K562 (cell line): Measurements from ENCODE around the gene BTG2. TPM values are rescaled to one million over a fixed set of nuclear protein-coding genes. Genes with fewer than 3 reads are reported as not detected.

Source experiments
- ARID2 ChIP-seq: fragments of 450-650 bp; IDR thresholded peaks from 2 replicates; pipeline ENCODE4 v1.6.1; 2017; ENCODE audit warnings: antibody characterized with exemption, mild to moderate bottlenecking
- CTCFL ChIP-seq: IDR thresholded peaks from 2 replicates; pipeline ENCODE4 v1.6.1; 2011; ENCODE audit warnings: borderline replicate concordance, low read depth, mild to moderate bottlenecking, moderate library complexity, low read length; ENCODE audit not compliant: insufficient read depth, poor library complexity, severe bottlenecking
- CXXC5 ChIP-seq: fragments of 250-450 bp; sonication (Bioruptor Pico); IDR thresholded peaks from 2 replicates; pipeline ENCODE4 v1.8.0; 2022; ENCODE audit warnings: inconsistent platforms, mild to moderate bottlenecking, moderate library complexity
- FOXJ3 ChIP-seq: sonication (generic); formaldehyde crosslinking; IDR thresholded peaks from 2 replicates; pipeline ENCODE4 v1.4.0; 2020; ENCODE audit warnings: mild to moderate bottlenecking, missing genetic modification reagents
- ID3 ChIP-seq, 2 experiments: fragments of 250-450 bp in 1 of 2; fragments of 450-650 bp in 1 of 2; sonication (Bioruptor Pico) in 1 of 2; IDR thresholded peaks; 2 replicates each; pipeline versions ENCODE4 v1.6.1 to v1.8.0; 2016 to 2021; ENCODE audit warnings: mild to moderate bottlenecking in 2 of 2, moderate library complexity in 2 of 2, missing compliant biosample characterization in 1 of 2, missing genetic modification characterization in 1 of 2
- IFI16 ChIP-seq: fragments of 250-450 bp; sonication (Bioruptor Pico); IDR thresholded peaks from 2 replicates; pipeline ENCODE4 v2.1.2; 2022; ENCODE audit warnings: mild to moderate bottlenecking, inconsistent platforms
- MTA1 ChIP-seq: fragments of 450-650 bp; IDR thresholded peaks from 2 replicates; pipeline ENCODE4 v1.6.1; 2017; ENCODE audit warnings: borderline replicate concordance
- NBN ChIP-seq: fragments of 450-650 bp; IDR thresholded peaks from 2 replicates; pipeline ENCODE4 v1.6.1; 2016; ENCODE audit warnings: low read depth, mild to moderate bottlenecking
- NR2C2 ChIP-seq, 2 experiments: fragments of 200-800 bp in 1 of 2; sonication (Bioruptor generic) in 1 of 2; sonication (generic) in 1 of 2; formaldehyde crosslinking in 1 of 2; IDR thresholded peaks; 2 replicates each; pipeline versions ENCODE4 v1.6.1 to v1.8.0; 2016 to 2022; ENCODE audit warnings: mild to moderate bottlenecking in 1 of 2, missing compliant biosample characterization in 1 of 2, missing genetic modification characterization in 1 of 2, missing genetic modification reagents in 1 of 2
- OTX1 ChIP-seq: fragments of 450-650 bp; formaldehyde crosslinking; IDR thresholded peaks from 2 replicates; pipeline ENCODE4 v1.4.0; 2022; ENCODE audit warnings: mild to moderate bottlenecking
- PCBP1 ChIP-seq: fragments of 200-400 bp; formaldehyde crosslinking; IDR thresholded peaks from 2 replicates; pipeline ENCODE4 v1.6.1; 2018; ENCODE audit warnings: mild to moderate bottlenecking, low read depth, low read length; ENCODE audit not compliant: poor library complexity, severe bottlenecking
- SIN3A ChIP-seq, 2 experiments: fragments of 150-350 bp in 1 of 2; IDR thresholded peaks; 2 replicates each; pipeline ENCODE4 v1.6.1; 2011 to 2016; ENCODE audit warnings: borderline replicate concordance in 2 of 2, low read depth in 2 of 2, low read length in 2 of 2, mild to moderate bottlenecking in 2 of 2, moderate library complexity in 2 of 2; ENCODE audit not compliant: control insufficient read depth in 1 of 2
- SOX6 ChIP-seq: fragments of 450-650 bp; IDR thresholded peaks from 2 replicates; pipeline ENCODE4 v1.6.1; 2014; ENCODE audit warnings: mild to moderate bottlenecking
- THRA ChIP-seq: fragments of 450-650 bp; IDR thresholded peaks from 2 replicates; pipeline ENCODE4 v1.6.1; 2017; ENCODE audit warnings: mild to moderate bottlenecking, moderate library complexity
- YBX1 ChIP-seq: fragments of 450-650 bp; IDR thresholded peaks from 2 replicates; pipeline ENCODE4 v1.7.1; 2016; ENCODE audit warnings: mild to moderate bottlenecking
- ZEB2 ChIP-seq: fragments of 450-650 bp; IDR thresholded peaks from 2 replicates; pipeline ENCODE4 v1.6.1; 2016
- polyA plus RNA-seq, 8 experiments: library from polyadenylated mRNA; depleted of rRNA in 4 of 8; stranded (reverse) in 5 of 8; unstranded in 3 of 8; fragments of >200 nt; fragmentation: Nextera tagmentation in 2 of 8; fragmentation: Illumina TruSeq in 1 of 8; extraction: Ambion mirVana in 2 of 8; extraction: Trizol in 1 of 8; gene quantifications; 2 replicates each; pipeline versions ENCODE4 v1.2.1 to v1.2.3, GENCODE V29; 2011 to 2014; ENCODE audit warnings: inconsistent platforms in 1 of 8, missing spikeins in 1 of 8
- total RNA-seq, 7 experiments: library from RNA; depleted of rRNA in 6 of 7; stranded (reverse); fragments of >200 nt in 6 of 7; fragmentation: Illumina TruSeq in 2 of 7; extraction: Trizol in 2 of 7; gene quantifications; 2 replicates each; pipeline versions ENCODE4 v1.2.1 to v1.2.3, GENCODE V29; 2011 to 2021; ENCODE audit warnings: low replicate concordance in 1 of 7
- TF ChIP-seq, protein P1 (sequence below): fragments of 450-650 bp; formaldehyde crosslinking; conservative IDR thresholded peaks from 2 replicates; pipeline ENCODE4 v1.4.0; 2022; ENCODE audit warnings: mild to moderate bottlenecking, missing genetic modification characterization
- TF ChIP-seq, protein P2 (sequence below): sonication (generic); formaldehyde crosslinking; IDR thresholded peaks from 2 replicates; pipeline ENCODE4 v1.8.0; 2022; ENCODE audit warnings: mild to moderate bottlenecking, missing genetic modification reagents, borderline replicate concordance

Gene BTG2
- total and polyA plus RNA-seq, 9 of the 15 experiments (the other 6 are each of a cell fraction or from before 2014, with no cell fraction given) = 2.3 to 41.9 (median 8.7) TPM

GRCh38 chr1:203327684-203328457 is 22.6 kb downstream of the BTG2 start (continued):
- TF ChIP-seq, protein P1, sequence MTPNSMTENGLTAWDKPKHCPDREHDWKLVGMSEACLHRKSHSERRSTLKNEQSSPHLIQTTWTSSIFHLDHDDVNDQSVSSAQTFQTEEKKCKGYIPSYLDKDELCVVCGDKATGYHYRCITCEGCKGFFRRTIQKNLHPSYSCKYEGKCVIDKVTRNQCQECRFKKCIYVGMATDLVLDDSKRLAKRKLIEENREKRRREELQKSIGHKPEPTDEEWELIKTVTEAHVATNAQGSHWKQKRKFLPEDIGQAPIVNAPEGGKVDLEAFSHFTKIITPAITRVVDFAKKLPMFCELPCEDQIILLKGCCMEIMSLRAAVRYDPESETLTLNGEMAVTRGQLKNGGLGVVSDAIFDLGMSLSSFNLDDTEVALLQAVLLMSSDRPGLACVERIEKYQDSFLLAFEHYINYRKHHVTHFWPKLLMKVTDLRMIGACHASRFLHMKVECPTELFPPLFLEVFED (CRISPR knock-in tag) = 0 out of 2 replicates have a peak, but pooled peaks have one; percentile 3
- TF ChIP-seq YBX1 (no peak), ID3 (CRISPR knock-in tag; IDR thresholded peaks at IDR 0.05) (no peak), ID3 (tag; IDR thresholded peaks at IDR 0.05) (peak; percentile 85), NBN (peak; percentile 75; the same call in 1 of the 2 replicates), SOX6 (0 out of 2 replicates have a peak, but pooled peaks have one; percentile 9), SIN3A (IDR thresholded peaks at IDR 0.05; ENCODE audit: borderline replicate concordance in 2 of 2, control insufficient read depth in 1 of 2, low read depth in 2 of 2, low read length in 2 of 2) (0 out of 4 replicates have a peak, but pooled peaks of 1 of the 2 experiments have one; percentile 24), IFI16 (CRISPR knock-in tag) (no peak), ZEB2 (0 out of 2 replicates have a peak, but pooled peaks have one; percentile 45), THRA (no peak), OTX1 (0 out of 2 replicates have a peak, but pooled peaks have one; percentile 12), CTCFL (peak; percentile 42), ARID2 (peak; percentile 71), PCBP1 (peak; percentile 80), NR2C2 (CRISPR knock-in tag; IDR thresholded peaks at IDR 0.05) (no peak), NR2C2 (tag; IDR thresholded peaks at IDR 0.05) (peak; percentile 46; the same call in 1 of the 2 replicates), FOXJ3 (no peak), MTA1 (no peak), CXXC5 (CRISPR knock-in tag) (peak; percentile 63; the same call in 1 of the 2 replicates)
- TF ChIP-seq, protein P2, sequence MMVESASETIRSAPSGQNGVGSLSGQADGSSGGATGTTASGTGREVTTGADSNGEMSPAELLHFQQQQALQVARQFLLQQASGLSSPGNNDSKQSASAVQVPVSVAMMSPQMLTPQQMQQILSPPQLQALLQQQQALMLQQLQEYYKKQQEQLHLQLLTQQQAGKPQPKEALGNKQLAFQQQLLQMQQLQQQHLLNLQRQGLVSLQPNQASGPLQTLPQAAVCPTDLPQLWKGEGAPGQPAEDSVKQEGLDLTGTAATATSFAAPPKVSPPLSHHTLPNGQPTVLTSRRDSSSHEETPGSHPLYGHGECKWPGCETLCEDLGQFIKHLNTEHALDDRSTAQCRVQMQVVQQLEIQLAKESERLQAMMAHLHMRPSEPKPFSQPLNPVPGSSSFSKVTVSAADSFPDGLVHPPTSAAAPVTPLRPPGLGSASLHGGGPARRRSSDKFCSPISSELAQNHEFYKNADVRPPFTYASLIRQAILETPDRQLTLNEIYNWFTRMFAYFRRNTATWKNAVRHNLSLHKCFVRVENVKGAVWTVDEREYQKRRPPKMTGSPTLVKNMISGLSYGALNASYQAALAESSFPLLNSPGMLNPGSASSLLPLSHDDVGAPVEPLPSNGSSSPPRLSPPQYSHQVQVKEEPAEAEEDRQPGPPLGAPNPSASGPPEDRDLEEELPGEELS (CRISPR knock-in tag) = no peak
